Measurements from ENCODE around the gene CBX2.

CBX2 gene

DNA sequence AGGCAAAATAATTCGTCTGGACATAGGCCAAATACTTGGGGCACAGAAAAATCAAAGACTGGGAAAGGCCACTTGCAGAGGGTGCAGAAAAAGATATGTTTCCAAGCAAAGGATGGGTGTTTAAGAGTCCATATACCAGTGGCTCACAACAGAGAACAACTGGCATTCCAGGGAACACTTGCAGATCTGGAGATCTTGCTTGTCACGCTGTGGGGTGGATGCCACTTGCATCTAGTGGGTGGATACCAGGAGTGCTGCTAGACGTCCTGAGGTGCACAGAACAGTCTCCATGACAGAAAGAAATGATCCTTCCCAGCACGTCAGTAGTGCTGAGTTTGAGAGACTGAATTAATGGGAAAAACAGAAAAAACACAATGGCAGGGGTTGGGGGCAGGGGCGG, 10.5 kb downstream of the CBX2 start:
- no peak for DNase-seq (ENCODE audit: low spot score)

DNA sequence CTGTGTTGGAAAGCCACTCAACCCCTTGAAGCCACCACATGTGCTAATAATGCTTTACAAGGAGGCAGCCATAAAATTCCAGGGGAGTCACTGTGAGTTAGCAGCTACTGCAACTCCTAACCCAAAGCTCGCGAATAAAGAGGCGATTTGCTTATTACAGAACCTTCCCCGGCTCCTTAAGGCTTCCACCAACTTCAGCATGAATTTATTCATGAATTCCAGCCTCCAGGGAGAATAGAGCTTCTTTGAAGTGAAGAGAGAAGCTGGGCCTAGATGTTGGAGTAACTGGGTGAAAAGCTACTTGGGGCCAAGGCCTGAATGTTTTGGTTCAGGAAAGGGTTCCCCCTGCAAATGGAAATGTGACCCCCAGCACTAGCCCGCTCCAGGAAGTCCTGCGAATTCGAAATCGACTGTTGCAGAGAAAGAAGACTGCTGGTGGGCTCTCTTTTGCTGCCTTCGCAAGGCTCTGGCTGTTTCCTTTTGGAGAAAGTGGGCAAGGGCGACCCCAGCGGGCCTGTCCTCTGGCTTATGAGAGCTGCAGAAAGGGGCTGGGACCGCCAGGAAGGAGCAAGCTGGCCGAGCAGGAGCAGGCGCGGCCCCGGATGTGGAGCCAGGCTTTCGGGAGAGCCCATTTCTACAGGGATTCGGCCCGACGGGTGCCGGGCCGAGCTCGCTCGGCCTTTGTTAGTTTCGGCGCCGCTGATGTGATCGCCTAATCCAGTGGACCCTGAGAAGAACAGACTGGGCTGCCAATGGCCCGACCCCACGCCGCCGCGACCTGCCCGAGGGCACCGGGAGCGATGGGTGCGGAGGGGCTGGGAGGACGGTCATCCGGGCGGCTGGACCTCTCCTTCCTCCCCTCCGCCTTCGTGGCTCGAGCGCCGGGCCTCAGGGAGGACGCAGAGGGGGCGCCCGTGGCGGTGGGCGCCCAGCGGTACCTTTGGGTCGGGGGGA, 11.3 kb downstream of the CBX2 start:
- DNase-seq (ENCODE audit: low spot score), result no peak

DNA sequence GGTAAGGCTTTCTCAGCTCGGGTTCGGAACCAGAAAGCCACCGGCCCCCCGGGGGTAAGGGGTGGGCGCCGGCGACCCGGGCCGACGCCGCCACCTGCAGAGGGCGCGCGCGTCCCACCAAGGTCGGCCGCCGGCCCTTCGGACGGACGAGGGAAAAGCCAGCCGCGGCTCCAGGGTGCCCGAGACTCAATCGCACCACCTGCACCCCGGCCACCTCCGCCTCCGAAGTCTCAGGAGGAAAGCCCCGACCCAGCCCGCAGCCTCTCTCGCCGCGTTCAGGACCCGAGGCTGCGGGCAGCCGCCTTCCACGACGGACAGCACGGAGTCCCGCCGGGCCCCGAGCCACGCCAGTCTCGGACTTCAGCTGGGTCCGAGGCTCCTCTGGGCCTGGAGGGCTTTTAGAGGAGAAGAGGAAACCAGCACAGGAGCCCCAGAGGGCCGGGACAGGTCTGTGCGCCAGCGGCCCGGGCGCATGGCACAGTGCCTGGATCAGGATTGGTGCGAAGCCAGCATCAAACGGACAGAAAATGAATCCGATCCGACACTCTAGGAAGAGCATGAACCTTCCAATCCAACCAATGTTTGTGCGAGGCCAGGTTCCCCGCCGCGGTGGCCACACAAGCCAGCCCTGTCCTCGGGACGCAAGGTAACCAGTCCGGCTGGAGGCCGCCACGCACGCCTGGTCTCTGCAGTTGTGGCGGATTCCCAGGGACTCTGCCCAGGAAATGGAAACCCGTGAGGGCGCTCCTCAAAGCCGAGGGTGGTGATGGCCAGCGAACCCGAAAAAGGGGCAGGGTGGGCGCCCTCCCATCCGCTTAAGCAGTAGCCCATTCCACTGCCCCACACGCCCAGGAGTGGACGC, 12.2 kb downstream of the CBX2 start:
- no peak for DNase-seq (ENCODE audit: low spot score)

DNA sequence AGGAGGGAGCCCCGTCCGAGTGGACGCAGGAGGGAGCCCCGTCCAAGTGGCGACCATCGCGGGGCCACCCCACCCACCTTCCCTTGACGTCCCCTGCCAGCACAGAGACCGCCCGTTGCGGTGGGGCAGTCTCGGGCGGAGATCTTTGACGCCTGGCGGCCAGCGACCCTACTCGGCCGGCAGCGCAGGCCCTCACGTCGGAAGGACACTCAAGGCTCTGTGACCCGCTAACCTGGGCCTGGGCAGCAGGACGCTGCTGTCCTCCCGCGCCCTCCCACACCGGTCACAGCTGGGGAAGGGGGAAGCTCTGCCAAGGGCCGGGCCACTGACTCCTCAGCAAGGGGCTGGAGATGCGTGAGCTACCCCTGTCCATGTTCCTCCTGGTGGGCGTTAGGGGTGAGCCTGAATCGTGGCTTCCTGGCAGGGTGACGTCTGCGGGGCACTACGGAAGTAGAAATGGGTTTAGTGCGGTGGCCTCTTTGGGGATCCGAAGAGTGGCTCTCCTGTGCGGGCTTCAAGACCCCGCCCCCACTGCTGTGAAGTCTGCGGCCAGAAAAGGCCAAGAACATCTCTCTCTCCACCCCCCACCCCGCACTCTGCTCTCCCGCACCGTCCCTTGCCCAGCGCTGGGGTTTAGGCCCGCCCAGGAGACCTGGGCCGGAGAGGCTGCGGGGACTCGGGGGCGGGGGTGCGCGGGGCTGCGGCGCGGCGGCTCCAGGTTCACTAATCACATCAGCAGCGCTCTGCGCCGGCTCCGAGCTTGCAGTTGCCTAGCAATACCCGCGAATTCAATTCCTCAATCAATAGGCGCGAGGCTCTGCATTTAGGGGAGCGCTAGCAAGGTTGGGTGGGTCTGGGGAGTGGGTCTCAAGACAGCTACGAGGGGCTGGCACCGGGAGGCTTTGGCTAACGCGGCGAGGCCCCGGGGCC, 13.1 kb downstream of the CBX2 start:
- no peak for DNase-seq (ENCODE audit: low spot score)

- no peak for DNase-seq (ENCODE audit: low spot score)
Measured at GRCh38 chr17:79791735-79792161, 13.8 kb downstream of the CBX2 start.

DNA sequence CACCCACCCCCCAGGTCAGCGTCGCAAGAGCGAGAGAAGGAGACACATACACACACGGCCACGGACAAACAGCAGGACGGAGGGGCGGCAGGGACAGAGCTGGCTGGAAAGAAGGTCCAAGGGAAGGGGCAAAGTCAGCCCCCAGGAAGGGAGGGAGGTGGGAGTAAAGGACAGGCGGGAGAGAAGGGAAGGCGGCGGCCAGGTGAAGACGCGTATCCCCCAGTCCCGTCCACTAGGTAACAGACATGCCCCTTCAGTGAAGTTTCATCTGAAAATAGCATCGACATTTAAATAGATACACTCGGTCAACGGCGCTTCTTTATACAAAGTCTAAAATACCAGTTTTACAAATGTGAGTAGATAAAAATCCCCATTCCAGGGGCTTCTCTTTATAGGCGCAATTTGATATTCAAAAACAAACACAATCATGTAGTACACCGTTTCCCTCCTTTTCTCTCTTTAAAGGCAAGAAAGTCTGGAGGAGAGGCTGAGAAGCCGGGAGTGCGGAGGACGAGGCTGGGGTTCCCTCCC, 14.5 kb downstream of the CBX2 start:
- no peak for DNase-seq (ENCODE audit: low spot score)

GRCh38 chr17:79792984-79793923, 15.3 kb downstream of the CBX2 start:
- DNase-seq (ENCODE audit: low spot score), result no peak

GRCh38 chr17:79793924-79794304, 16.0 kb downstream of the CBX2 start:
- DNase-seq (ENCODE audit: low spot score), result no peak

DNA sequence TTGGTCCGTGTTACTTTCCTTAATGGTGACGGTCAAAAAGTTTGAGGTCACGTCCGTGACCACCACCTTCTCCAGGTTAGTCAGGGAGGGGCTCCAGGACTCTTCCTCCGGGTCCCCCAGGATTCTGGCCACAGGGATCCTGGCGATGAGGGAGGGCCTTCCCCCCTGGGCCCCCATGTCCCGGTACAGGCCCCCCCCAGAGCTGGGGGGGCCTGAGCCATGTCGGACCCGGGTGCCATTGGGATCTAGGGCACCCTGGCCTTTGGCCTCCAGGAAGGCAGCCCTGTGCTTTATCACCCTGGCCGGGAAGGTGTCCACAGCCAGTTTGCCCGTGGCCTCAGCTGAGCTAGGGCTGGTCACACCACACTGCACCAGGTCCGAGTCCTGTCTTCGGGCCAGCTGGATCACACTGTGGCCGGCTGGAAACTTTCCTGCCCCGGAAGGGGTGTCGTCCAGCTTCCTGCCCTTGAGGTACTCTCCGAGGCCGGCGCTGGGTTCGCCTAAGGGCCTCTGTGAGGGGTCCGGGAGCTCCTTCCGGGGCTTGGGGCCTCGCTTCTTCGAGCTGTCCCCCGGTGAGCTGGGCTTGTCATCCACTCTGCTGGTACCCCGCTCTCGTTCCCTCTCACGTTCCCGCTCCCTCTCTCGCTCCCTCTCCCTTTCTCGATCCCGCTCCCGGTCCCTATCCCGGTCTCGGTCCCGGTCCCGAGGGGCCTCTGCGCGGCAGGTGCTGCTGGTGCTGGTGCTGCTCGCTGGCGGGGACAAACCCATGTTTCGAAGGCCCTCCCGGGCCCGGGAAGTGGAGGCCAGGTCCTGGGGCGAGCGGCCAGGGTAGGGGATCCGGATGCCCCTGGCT, 16.9 kb downstream of the CBX2 start:
- DNase-seq (ENCODE audit: low spot score), result no peak

- no peak for DNase-seq (ENCODE audit: low spot score)
Measured at GRCh38 chr17:79795795-79796443, 18.0 kb downstream of the CBX2 start.

GRCh38 chr17:79796444-79796762, 18.5 kb downstream of the CBX2 start:
- DNase-seq (ENCODE audit: low spot score), result no peak

DNA sequence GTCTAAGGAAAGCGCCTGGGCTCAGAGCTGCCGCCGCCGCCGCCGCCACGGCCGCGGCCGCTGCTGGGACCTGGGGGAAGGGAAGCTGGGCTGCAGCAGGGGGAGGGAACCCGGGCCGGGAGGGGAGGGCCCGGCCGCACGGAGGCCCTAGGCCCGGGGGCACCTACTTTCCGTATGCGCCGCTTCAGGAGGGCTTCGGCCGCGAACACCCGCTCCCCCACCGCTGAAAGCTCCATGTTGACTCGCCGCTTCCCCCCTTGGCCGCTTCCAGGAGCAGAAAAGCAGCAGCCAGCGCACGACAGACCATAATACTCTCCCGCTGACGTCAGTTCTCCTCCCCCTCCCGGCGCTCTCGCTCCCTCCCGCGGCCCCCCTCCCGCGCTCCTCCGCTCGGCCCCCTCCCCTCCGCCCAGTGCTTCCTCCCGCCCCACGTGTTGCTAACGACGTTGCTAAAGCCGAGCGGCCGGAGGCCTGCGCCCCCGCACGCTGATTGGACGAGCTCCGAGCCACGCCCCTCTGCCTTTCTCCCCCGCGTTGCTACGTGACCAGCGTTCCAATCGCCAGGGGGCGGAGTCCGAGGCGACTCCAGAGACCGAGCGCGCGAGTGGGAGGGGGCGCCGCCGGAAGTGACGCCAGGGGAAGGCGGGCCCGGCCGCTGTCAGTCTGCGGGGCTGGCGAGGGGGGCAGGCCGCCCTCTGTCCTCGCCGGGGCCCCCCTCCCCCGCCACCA, 19.0 kb downstream of the CBX2 start, which contains the start of gene CBX8:
CBX8 (minus strand) TSS at position 315 of the 729 bp plus-strand sequence; CDS start at position 236, 79 bp downstream.
- peak; percentile 99 for DNase-seq (ENCODE audit: low spot score)

- no peak for DNase-seq (ENCODE audit: low spot score)
Measured at GRCh38 chr17:79797492-79798298, 19.7 kb downstream of the CBX2 start.

- no peak for DNase-seq (ENCODE audit: low spot score)
Measured at GRCh38 chr17:79798299-79799173, 20.6 kb downstream of the CBX2 start.

GRCh38 chr17:79799174-79799537, 21.2 kb downstream of the CBX2 start:
- no peak for DNase-seq (ENCODE audit: low spot score)

GRCh38 chr17:79799538-79800324, 21.8 kb downstream of the CBX2 start:
- no peak for DNase-seq (ENCODE audit: low spot score)

Measured in CD4-positive, alpha-beta T cell treated with Interleukin-2 at 100 ng/mL for 4 hours (primary cell).